Lower lobe of right lung (tissue), 2 donors: ENCODE measurements around the gene SLC25A27. TPM values are rescaled to one million over a fixed set of nuclear protein-coding genes. Genes with fewer than 3 reads are reported as not detected.
"Not testable (repeated sequence)": the region's sequence is repeated elsewhere in the genome, so short reads cannot be mapped to it uniquely, and the experiment has no call there.

Source experiments
- ATAC-seq, 2 donors: fragments of 200-7000 bp; cut with Tn5 transposase; one replicate each; pipeline ENCODE4 v1.9.1; 2020 to 2022; ENCODE audit warnings: mild to moderate bottlenecking in 2 of 2, moderate library complexity in 2 of 2
- DNase-seq: peaks from one replicate; pipeline ENCODE4 v3.0.0-alpha.2; 2020
- H3K27ac ChIP-seq: fragments of 200-600 bp; one replicate; pipeline ENCODE4 v1.8.0; 2022
- H3K27me3 ChIP-seq: fragments of 200-600 bp; one replicate; pipeline ENCODE4 v1.8.0; 2022; ENCODE audit warnings: low read depth
- H3K36me3 ChIP-seq: fragments of 200-600 bp; one replicate; pipeline ENCODE4 v1.8.0; 2022; ENCODE audit warnings: mild to moderate bottlenecking
- H3K4me1 ChIP-seq: fragments of 200-600 bp; one replicate; pipeline ENCODE4 v1.8.0; 2022
- H3K4me3 ChIP-seq: fragments of 200-600 bp; one replicate; pipeline ENCODE4 v1.8.0; 2022; ENCODE audit warnings: mild to moderate bottlenecking
- H3K9me3 ChIP-seq: fragments of 200-600 bp; one replicate; pipeline ENCODE4 v1.8.0; 2022
- intact Hi-C: fragments of 100-400 bp; cut with DNase I; formaldehyde crosslinking; loops from one replicate; pipeline ENCODE4 v1.11.0; 2022
- total RNA-seq: library from RNA; stranded (reverse); fragmentation: NEBNext Ultra II Directional; extraction: Animal tissue kit (Norgen Biotek cat#: 25700); gene quantifications from one replicate; pipeline ENCODE4 v1.2.1, GENCODE V29; 2021
- TF ChIP-seq, protein P1 (sequence below): fragments of 200-600 bp; IDR thresholded peaks from one replicate; pipeline ENCODE4 v1.8.0; 2022; ENCODE audit warnings: antibody characterized with exemption, mild to moderate bottlenecking
- donor health status: DM: no; HTN: yes; CAD: no; lungs with severe emphysema.

Gene SLC25A27
- total RNA-seq, 1 donor from 2014 or later, result 19.1 TPM

- no peaks in the 10 kb centered on the region for H3K36me3 ChIP-seq
- TF ChIP-seq, protein P1, sequence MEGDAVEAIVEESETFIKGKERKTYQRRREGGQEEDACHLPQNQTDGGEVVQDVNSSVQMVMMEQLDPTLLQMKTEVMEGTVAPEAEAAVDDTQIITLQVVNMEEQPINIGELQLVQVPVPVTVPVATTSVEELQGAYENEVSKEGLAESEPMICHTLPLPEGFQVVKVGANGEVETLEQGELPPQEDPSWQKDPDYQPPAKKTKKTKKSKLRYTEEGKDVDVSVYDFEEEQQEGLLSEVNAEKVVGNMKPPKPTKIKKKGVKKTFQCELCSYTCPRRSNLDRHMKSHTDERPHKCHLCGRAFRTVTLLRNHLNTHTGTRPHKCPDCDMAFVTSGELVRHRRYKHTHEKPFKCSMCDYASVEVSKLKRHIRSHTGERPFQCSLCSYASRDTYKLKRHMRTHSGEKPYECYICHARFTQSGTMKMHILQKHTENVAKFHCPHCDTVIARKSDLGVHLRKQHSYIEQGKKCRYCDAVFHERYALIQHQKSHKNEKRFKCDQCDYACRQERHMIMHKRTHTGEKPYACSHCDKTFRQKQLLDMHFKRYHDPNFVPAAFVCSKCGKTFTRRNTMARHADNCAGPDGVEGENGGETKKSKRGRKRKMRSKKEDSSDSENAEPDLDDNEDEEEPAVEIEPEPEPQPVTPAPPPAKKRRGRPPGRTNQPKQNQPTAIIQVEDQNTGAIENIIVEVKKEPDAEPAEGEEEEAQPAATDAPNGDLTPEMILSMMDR, result no peak
Observed at GRCh38 chr6:46642928-46643751, 9.6 kb upstream of the SLC25A27 start.

DNA sequence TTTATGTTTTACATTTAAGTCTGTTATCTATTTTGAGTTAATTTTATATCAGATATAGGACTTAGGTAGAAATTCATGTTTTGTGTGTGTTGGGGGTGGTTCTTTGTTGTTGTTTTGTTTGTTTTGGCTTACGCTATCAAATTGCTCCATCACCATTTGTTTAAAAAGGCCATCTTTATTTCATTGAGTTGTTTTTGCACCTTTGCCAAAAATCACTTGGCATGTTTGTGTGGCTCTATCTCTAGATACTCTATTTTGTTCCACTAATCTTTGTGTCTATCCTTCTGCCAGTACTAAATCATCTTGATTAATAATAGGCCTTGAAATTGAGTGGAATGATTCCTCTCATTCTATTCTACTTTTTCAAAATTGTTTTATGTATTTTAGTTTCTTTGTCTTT, 7.5 kb upstream of the SLC25A27 start:
- no peak overlapping the region for H3K27ac ChIP-seq
- DNase-seq (no peak), ATAC-seq (no peak)
- H3K4me3 ChIP-seq, result no peak overlapping the region
- TF ChIP-seq, protein P1, result no peak
- intact Hi-C loops, result no loop called here
- no peaks in the 10 kb centered on the region for H3K27me3 ChIP-seq
- H3K9me3 ChIP-seq, result no peaks in the 10 kb centered on the region
- H3K4me1 ChIP-seq, result no peaks in the 10 kb centered on the region
- no peaks in the 10 kb centered on the region for H3K36me3 ChIP-seq

More at GRCh38 chr6:46642928-46643751, 9.6 kb upstream of the SLC25A27 start:
- Histone ChIP-seq H3K27ac (no peak overlapping the region), H3K4me3 (no peak overlapping the region), H3K9me3 (no peaks in the 10 kb centered on the region), H3K4me1 (no peaks in the 10 kb centered on the region), H3K27me3 (no peaks in the 10 kb centered on the region)
- no peak for DNase-seq
- no peak for ATAC-seq
- intact Hi-C loops, result no loop called here

- H3K4me3 ChIP-seq, H3K27ac ChIP-seq, intact Hi-C loops, H3K9me3 ChIP-seq, H3K27me3 ChIP-seq, H3K36me3 ChIP-seq, H3K4me1 ChIP-seq, DNase-seq, ATAC-seq: not testable (repeated sequence)
Observed at GRCh38 chr6:46648108-46648507, 4.7 kb upstream of the SLC25A27 start.

DNA sequence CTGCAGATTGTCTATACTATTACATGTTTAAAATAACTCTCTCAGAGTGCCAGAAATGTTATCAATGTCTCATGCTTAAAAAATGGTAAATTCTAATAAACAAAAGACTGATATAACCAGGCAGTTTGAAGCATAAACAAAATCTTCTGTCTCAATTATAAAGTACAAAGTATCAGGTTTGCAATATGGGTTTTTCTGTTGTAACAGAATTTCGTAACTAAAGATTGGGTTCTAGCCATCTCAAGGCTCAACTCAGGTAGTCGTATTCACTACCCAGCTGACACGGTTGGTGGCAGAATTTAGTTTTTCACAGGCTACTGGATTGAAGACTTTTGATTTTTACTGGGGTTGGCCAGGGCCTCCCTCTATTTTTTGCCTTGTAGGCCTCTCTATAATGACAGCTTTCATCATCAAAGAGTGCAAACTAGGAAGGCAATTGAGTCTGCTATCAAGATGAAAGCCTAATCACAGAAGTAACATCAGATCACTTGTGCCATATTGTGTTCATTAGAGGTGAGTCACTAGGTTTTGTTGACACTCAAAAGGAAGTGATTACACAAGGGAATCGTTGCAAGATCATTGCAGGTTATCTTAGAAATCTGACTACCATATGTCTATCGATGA, 3.8 kb upstream of the SLC25A27 start:
- no peak for ATAC-seq
- Histone ChIP-seq H3K27me3 (no peaks in the 10 kb centered on the region), H3K27ac (no peak overlapping the region), H3K4me1 (peaks cover 7% of the 10 kb centered on the region), H3K4me3 (no peak overlapping the region), H3K9me3 (no peaks in the 10 kb centered on the region), H3K36me3 (no peaks in the 10 kb centered on the region)
- TF ChIP-seq, protein P1, result no peak
- intact Hi-C loops, result no loop called here
- no peak for DNase-seq

- Histone ChIP-seq H3K27ac (no peak overlapping the region), H3K4me3 (peak overlapping the region; percentile 93), H3K36me3 (no peaks in the 10 kb centered on the region), H3K4me1 (peaks cover 7% of the 10 kb centered on the region), H3K27me3 (no peaks in the 10 kb centered on the region), H3K9me3 (no peaks in the 10 kb centered on the region)
- DNase-seq, result no peak
- intact Hi-C loops, result no loop called here
- TF ChIP-seq, protein P1, result no peak
- ATAC-seq, result no peak
Observed at GRCh38 chr6:46651006-46651405, 1.8 kb upstream of the SLC25A27 start.

- peak in 1 of 2 donors; percentile 40 for ATAC-seq
- peak overlapping the region; percentile 76 for H3K27ac ChIP-seq
- TF ChIP-seq, protein P1, result no peak
- intact Hi-C loops, result no loop called here
- H3K4me1 ChIP-seq, result peaks cover 7% of the 10 kb centered on the region
- DNase-seq, result no peak
- H3K27me3 ChIP-seq, result no peaks in the 10 kb centered on the region
- no peaks in the 10 kb centered on the region for H3K9me3 ChIP-seq
- H3K4me3 ChIP-seq, result peak overlapping the region; percentile 93
- H3K36me3 ChIP-seq, result no peaks in the 10 kb centered on the region
Observed at GRCh38 chr6:46651816-46652215, 959 bp upstream of the SLC25A27 start.
